Thoracic aorta (tissue), 2 donors: ENCODE measurements around the gene S100A11. TPM values are rescaled to one million over a fixed set of nuclear protein-coding genes. Genes with fewer than 3 reads are reported as not detected.

Source experiments
- ATAC-seq: fragments of 150-250 bp; one replicate; pipeline ENCODE4 v1.8.0; 2017; ENCODE audit warnings: low read depth; ENCODE audit not compliant: insufficient number of reproducible peaks, low FRiP score
- DNase-seq: peaks from one replicate; pipeline ENCODE4 v3.0.0-alpha.2; 2020; ENCODE audit warnings: low spot score
- H3K27ac ChIP-seq, 2 donors: fragments of 200-600 bp; sonication (generic); 1 replicate in 1 of 2; 2 replicates in 1 of 2; pipeline ENCODE4 v1.5.1; 2016; ENCODE audit warnings: mild to moderate bottlenecking in 2 of 2, moderate library complexity in 2 of 2
- H3K27me3 ChIP-seq: fragments of 200-600 bp; sonication (generic); replicated peaks from 2 replicates; pipeline ENCODE4 v1.6.0; 2016; ENCODE audit warnings: mild to moderate bottlenecking; ENCODE audit not compliant: insufficient read depth
- H3K36me3 ChIP-seq: fragments of 200-600 bp; sonication (generic); one replicate; pipeline ENCODE4 v1.5.1; 2016
- H3K4me1 ChIP-seq, 2 donors: fragments of 200-600 bp; sonication (generic); 1 replicate in 1 of 2; 2 replicates in 1 of 2; pipeline versions ENCODE4 v1.5.1 to v1.6.0; 2016; ENCODE audit warnings: low read depth in 2 of 2, mild to moderate bottlenecking in 1 of 2; ENCODE audit not compliant: control insufficient read depth in 1 of 2
- H3K4me3 ChIP-seq: fragments of 200-600 bp; sonication (generic); 2 replicates; pipeline ENCODE4 v1.5.1; 2016; ENCODE audit warnings: mild to moderate bottlenecking
- H3K9me3 ChIP-seq: fragments of 200-600 bp; sonication (generic); 2 replicates; pipeline ENCODE4 v1.5.1; 2016
- total RNA-seq, 2 donors: library from RNA; depleted of rRNA; stranded (reverse); fragments of >200 nt; gene quantifications; one replicate each; pipeline versions ENCODE4 v1.1.0 to v1.2.3, GENCODE V29; 2016
- TF ChIP-seq, protein P1 (sequence below): fragments of 200-600 bp; sonication (generic); IDR thresholded peaks from one replicate; pipeline ENCODE4 v1.5.1; 2019; ENCODE audit warnings: antibody characterized with exemption

The S100A11 gene
- total RNA-seq, 2 donors from 2014 or later = 196 to 210 TPM

DNA sequence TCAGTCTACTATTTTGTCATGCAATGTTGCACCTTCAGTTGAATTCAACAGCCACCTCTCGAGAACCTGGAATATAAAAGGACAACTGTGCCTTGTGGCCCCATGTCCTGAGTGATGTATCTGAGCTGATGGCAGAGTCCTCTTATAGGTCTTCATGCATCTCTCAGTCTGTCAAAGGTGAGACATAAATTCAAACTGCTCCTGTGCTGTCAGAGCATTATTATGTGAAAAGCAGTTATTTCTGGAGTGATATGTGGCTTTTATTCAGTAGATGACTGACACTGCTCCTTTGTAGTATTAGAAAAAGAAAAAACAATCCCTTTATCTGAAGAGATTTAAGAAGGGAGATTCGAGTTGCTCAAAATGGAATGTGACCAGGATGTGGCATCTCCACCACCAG is 51.5 kb downstream of the S100A11 start:
- H3K9me3 ChIP-seq = no peaks in the 10 kb centered on the region
- peaks cover 27 to 41% of the 10 kb centered on the region in 2 donors for H3K4me1 ChIP-seq
- TF ChIP-seq, protein P1, sequence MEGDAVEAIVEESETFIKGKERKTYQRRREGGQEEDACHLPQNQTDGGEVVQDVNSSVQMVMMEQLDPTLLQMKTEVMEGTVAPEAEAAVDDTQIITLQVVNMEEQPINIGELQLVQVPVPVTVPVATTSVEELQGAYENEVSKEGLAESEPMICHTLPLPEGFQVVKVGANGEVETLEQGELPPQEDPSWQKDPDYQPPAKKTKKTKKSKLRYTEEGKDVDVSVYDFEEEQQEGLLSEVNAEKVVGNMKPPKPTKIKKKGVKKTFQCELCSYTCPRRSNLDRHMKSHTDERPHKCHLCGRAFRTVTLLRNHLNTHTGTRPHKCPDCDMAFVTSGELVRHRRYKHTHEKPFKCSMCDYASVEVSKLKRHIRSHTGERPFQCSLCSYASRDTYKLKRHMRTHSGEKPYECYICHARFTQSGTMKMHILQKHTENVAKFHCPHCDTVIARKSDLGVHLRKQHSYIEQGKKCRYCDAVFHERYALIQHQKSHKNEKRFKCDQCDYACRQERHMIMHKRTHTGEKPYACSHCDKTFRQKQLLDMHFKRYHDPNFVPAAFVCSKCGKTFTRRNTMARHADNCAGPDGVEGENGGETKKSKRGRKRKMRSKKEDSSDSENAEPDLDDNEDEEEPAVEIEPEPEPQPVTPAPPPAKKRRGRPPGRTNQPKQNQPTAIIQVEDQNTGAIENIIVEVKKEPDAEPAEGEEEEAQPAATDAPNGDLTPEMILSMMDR = no peak
- H3K27ac ChIP-seq = no peak overlapping the region
- DNase-seq (no peak), ATAC-seq (no peak)
- peaks cover 31% of the 10 kb centered on the region for H3K36me3 ChIP-seq
- H3K4me3 ChIP-seq = no peak overlapping the region
- no peaks in the 10 kb centered on the region for H3K27me3 ChIP-seq

DNA sequence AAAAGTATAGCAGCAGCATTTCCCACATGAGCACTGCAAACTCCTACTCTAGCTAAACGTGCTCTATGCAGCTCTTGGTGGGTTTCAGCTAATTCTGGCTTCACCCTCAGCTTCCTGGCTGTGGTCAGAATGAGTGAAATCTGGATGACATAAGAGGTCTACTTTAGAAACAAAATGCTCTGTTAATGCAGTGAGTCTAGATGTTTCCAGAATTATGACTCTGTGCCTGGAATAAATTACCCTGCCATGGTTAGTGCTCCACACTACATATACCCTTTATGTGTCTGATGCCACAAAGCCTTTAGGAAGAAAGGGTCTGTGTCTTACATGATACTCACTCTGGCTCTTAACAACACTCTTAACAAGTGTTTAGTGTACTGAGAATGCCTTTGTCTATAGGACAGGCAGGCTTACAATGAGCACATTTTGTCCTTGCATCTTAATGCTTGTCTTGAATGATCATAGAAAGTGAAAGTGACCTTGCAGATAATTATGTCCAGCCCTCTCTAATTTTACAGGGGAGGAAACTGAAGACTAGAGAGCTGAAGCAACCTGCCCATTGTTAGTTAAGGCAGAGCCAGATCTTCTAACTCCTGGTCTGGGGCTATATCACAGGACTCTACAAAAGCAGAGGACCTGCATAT is 52.4 kb downstream of the S100A11 start:
- Histone ChIP-seq H3K27me3 (no peaks in the 10 kb centered on the region), H3K36me3 (peaks cover 31% of the 10 kb centered on the region), H3K4me3 (no peak overlapping the region), H3K4me1 (peaks cover 18 to 39% of the 10 kb centered on the region in 2 donors), H3K27ac (no peak overlapping the region), H3K9me3 (no peaks in the 10 kb centered on the region)
- TF ChIP-seq, protein P1 = no peak
- ATAC-seq (no peak), DNase-seq (no peak)

Other genes starting within 250 kb of the S100A11 start
- 1 to 10 TPM; 3.1 to 3.2 TPM for gene TDRKH, start 246.5 kb downstream of the S100A11 start, total RNA-seq
- not detected for gene LINGO4, start 231.6 kb downstream of the S100A11 start, total RNA-seq
- not detected for gene RORC, start 205.2 kb downstream of the S100A11 start, total RNA-seq
- gene C2CD4D, start 197.2 kb downstream of the S100A11 start, total RNA-seq = not detected
- not detected for gene THEM5, start 183.3 kb downstream of the S100A11 start, total RNA-seq
- 10 to 100 TPM in 1 of 2 donors, 1 to 10 TPM in 1; 7.7 to 23.3 TPM for gene THEM4, start 127.5 kb downstream of the S100A11 start, total RNA-seq
- 100 to 1,000 TPM in 1 of 2 donors, 10 to 100 TPM in 1; 47.0 to 107 TPM for gene S100A10, start 43.1 kb downstream of the S100A11 start, total RNA-seq
- gene TCHHL1, start 52.1 kb upstream of the S100A11 start, total RNA-seq = not detected
- under 1 TPM; 0.41 to 0.49 TPM for gene TCHH, start 78.4 kb upstream of the S100A11 start, total RNA-seq
- gene RPTN, start 122.2 kb upstream of the S100A11 start, total RNA-seq = not detected
- gene HRNR, start 187.2 kb upstream of the S100A11 start, total RNA-seq = not detected